Breast epithelium (tissue), 3 donors: ENCODE results near the gene RIBC1.

Experiments
- CTCF ChIP-seq, 3 donors: fragments of 450-650 bp; IDR thresholded peaks; one replicate each; pipeline ENCODE4 v1.5.1; 2016 to 2017; ENCODE audit warnings: antibody characterized with exemption in 3 of 3, mild to moderate bottlenecking in 3 of 3, moderate library complexity in 3 of 3
- POLR2A ChIP-seq: fragments of 450-650 bp; IDR thresholded peaks from one replicate; pipeline ENCODE4 v1.6.1; 2016; ENCODE audit warnings: antibody characterized with exemption, mild to moderate bottlenecking, moderate library complexity

DNA sequence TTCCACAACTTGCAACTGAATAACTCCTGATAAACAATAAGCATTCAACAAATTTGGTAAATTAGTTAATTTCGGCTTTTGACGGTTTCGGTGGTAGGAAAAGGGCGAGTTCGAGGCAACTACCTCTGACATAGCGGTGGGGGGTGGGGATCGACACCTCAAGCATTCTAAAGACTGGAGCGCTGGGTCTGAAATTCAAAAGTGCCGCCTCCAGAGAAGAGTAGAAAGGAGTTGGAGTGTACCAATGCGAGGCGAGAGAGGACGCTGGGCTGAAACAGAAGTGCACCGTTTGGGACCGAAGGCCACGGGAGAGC, 944 bp upstream of the RIBC1 start:
- TF ChIP-seq CTCF (IDR thresholded peaks at IDR 0.05) (no peak), POLR2A (no peak)
